Tongue (tissue), 2 donors: ENCODE data around the gene PFKL. TPM values are rescaled to one million over a fixed set of nuclear protein-coding genes. Genes with fewer than 3 reads are reported as not detected.
A peak's percentile ranks its signal among the peaks of the same experiment; 100 is the strongest.

ENCODE experiments used
- DNase-seq: peaks from one replicate; pipeline ENCODE4 v3.0.0-alpha.2; 2015
- total RNA-seq: library from RNA; depleted of rRNA; stranded (reverse); fragments of >200 nt; gene quantifications from one replicate; pipeline ENCODE4 v1.2.3, GENCODE V29; 2014

PFKL gene
- total RNA-seq, result 115 TPM

DNA sequence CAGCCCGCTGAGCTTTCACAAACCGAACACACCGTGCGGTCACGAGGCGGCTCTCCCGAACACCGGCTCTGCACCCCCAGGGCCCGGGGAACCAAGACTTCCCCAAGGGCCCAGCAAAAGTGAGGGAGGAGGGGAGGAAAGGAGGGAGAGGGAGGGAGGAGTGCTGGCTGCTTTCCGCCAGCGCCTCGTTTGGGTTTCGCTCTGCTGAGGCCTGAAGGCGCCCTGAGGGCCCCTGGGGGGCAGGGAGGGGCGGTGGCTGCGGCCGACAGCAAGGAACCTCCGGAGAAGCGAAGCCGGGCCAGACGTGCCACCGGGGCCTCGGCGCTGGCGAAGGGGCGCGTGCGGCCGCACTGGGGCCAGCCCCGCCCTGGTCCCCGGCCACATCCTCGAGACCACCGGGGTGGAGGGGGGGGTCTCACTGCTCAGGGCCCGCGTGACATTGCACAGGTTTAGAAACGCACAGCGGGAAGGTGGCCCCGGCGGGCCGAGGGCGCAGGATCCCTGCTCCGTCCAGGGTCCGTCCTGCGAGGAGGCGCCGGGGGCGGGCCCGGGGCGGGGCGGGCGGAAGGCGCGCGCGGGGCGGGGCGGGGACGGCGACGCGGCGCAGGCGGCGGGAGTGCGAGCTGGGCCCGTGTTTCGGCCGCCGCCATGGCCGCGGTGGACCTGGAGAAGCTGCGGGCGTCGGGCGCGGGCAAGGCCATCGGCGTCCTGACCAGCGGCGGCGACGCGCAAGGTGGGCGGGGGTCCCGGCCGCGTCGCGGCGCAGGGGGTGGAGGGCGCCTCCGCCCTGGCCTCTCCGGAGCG lies at the start of gene PFKL:
Gene PFKL, plus strand, starts transcription at position 596 of the 804 bp plus-strand sequence. Its CDS starts 53 bp downstream, at position 649.
- DNase-seq, result peak; percentile 71

DNA sequence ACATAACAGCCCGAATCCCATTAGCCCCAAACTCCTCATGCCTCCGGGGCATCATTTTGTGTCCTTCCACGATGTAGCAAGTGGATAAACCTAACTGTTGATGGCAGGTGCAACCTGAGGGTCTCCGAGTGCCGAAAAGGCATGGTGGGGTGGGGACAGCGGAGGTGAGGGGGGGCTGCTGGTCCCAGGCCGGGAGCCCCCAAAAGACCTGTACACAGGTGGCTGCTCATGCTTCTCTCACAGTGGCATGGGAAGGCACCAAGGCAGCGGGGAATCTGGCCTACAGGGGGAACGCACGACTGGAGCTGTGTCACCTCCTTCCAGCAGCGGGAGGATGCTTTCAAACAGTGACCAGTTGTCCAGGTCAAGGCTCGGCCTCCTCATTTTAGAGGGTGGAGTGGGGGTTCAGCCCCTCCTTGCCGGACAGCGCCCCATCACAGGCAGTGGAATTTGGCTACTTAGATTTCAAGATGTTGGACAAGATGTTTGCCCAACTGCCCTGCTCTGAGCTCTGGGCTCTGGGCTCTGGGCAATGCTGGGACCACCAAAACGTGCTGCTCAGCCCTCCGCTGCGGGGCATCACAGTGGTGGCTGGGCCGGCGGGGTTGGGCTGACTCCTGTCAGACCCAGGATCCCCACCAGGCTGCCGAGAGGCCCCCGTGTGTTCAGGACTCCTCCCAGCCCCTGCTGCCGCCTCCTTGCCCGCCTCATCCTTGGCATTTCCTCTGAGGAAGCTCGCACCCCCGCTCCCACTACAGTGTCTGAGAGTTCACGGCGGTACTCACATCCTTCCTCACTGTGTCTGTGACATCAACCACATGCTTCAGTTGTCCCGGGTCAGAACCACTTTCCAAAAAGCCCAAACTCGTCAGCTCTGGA lies 45.8 kb upstream of the PFKL start:
- DNase-seq, result no peak

DNA sequence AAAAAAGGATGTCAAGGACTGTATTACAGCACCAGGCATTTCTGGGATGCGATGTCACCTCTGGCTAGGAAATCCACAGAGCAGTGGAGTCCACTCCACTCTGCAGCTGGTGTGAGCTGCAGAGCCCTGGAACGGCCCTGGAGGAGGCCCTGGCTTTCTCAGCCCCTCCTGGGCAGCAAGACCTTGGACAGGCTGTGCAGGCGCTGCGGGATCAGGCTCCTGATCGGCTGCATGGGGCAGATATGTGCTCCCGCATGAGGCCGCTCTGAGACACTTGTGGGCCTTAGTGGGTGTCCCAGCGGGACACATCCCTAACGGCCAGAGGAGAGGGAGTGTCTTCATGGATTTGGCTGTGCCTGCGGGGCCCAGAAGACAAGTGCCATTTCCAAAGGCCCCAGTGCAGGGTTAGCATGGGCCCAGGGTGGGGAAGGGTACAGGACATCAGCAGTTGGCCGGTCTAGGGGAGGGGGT lies 44.3 kb upstream of the PFKL start:
- DNase-seq, result peak; percentile 32

DNA sequence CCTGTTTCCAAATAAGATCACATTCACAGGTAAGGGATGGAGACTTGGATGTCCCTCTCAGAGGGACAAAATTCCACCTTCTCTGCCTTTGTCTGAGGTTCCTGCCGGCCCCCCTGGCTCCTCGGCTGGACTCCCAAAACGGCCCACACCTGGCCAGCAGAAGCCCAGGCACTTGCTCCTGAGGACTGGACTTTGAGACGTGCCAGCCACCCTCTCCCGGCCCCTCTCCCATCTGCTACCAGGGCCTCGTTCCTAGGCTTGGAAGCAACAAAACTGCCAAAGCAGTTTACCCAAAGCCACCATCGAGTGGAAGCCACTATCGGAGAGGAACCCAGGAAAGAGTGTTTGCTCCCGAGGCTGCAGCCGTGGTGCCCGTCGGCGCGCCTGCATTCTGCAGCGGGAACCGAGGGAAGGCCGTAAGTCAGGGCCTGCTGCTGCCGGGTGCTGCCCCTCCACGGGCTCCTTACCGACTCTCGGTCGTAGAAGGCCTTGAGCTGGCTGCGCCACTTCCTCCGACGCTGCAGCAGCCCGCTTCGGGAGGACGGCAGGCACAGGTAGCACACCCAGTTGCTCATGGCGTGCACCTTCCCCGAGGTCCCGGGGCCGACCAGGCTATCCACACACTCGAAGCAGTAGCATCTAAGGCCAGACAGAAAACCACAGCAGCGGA lies 41.7 kb upstream of the PFKL start:
- no peak for DNase-seq

DNA sequence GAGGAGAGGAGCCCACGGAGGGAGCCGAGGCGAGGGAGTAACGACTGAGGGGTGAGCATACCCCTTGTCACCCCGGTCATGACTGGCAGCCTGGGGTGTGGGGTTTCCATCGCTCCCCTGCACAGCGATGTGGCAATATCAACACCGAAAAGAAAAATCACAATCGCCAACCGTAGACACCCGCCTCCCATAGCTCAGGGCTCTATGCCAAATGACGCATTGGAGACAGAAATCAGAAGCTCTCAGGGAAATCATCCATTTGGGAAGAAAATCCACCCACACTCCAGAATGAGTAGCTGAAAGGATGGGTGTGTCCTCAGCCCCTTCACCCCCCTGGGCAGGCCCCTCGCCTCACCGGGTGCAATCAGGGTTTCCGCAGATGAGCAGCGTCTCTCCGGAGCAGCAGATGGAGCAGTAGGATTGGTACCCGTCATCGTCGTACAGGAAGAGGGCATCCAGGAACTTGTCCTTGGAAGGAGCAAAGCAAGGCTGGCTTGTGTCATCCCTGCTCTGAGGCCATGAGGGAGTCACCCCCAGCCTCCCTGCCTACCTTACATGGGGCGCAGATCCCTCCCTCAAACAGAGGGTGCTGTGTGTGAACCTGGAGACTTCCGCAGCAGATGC lies 40.7 kb upstream of the PFKL start:
- no peak for DNase-seq

DNA sequence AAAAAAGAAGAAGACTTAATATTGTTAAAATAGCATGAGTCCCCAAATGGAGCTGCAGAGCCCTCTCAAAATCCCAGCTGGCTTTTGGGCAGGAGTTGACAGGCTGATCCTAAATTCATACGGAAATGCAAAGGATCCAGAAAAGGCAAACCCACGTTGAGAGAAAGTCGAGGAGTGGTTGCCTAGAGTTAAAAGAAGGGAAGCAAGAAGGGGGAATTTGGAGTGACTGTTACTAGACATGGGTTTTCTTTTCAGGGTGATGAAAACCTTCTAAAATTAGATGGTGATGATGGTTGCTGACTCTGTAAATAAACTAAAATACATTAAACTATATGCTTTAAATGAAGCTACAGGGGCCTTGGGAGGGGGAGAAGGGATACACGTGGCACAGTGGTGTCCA lies 39.8 kb upstream of the PFKL start:
- no peak for DNase-seq

DNA sequence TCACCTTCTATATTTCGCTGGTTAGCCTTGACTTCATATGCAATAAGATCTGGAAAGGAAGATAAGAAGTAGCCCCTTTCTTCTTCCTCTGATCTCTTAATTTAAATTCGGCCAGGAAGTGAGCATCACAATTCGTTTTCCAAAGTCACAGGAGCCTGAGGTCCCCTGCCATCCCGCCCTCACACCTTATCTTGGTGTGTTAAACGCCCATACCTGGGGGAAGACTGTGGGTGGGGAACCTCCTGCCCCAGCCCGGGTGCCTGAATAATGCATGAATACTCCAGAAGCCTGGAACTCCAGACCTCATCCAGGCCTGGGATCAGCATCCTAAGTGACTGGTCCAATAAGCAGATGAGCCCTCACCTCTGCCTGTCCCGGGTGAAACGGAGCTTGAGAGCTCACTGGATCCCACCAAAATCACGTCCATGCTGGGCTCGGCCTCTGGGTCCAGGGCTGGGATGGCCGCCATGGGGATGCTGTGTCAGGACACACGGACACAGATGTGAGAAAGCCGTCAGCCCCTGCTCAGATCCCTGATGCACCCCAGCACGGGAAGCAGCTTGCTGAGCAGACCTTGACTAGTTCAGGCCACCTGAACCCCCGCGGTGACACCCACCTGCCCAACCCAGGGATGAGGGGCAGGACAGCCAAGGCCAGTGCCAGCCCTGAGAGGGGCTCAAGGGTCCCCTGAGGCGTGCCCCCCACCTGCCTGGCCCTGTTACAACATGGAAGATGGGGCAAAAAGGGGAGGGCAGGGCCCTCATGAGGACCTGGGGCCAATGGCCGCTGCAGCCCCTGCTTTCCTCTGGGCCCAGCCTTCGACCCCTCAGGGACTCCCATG lies 38.8 kb upstream of the PFKL start:
- no peak for DNase-seq

DNA sequence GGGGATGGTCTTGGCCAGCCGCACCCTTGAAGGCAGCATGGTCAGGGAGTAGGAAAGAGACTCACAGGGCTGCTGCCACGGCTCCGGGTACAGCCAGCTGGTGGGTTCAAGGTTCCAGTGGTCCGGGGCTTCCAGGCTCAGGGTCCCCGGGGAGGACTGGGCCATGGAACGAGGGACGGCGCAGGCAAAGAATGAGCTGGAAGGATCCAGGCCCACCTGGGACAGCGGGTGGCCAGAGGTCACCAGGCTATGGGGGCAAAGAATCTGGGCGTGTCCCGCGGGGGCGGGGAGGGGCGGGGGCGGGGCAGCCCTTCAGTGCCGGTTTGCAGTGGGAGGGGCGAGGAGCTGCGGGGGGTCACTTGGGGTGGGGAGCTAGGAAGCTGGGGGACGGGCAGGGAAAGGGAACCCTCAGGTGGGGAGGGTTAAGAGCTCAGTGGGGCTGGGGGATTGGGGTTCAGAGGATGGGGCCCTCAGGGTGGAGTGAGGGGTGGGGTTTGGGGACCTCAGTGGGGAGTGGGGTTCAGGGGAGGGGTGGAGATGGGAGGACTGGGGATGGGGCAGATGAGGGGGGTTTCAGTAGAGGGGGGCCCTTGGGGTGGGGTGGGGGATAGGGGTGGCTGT lies 38.1 kb upstream of the PFKL start, which contains the start of gene DNMT3L:
Gene DNMT3L, minus strand, starts transcription at position 223 of the 621 bp plus-strand sequence. CDS start 638 bp downstream, outside the sequence.
- DNase-seq, result no peak

DNA sequence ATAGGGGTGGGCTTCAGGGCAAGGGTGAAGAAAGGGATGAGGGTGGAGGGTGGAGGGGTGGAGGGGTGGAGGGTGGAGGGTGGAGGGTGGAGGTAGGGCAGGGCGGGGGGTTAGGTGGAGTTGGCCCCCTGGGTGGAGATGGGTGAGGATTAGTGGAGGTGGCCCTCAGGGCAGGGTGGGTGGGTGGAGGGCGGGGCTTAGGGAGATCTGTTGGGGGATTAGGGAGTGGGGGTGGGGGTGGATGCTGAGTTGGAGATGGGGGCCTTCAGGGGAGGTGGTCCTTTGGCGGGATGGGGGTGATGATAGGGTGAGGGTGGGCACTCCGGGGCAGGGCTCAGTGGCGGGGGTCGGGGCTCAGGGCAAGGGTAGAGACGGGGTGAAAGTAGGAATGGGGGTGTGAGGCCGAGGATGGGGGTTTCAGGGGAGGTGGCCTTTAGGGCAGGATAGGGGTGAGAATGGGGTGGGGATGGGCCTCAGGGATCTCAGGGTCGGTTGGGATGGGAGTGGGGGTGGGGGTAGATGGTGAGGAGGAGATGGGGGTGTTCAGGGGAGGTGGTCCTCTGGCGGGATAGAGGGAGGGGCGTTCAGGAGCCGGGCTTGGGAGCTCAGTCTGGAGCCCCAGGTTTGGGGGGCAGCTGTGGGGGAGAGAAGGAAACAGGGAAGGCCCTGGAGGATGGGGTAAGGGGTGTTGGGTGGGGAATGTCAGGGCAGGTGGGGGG lies 37.4 kb upstream of the PFKL start:
- DNase-seq, result no peak

DNA sequence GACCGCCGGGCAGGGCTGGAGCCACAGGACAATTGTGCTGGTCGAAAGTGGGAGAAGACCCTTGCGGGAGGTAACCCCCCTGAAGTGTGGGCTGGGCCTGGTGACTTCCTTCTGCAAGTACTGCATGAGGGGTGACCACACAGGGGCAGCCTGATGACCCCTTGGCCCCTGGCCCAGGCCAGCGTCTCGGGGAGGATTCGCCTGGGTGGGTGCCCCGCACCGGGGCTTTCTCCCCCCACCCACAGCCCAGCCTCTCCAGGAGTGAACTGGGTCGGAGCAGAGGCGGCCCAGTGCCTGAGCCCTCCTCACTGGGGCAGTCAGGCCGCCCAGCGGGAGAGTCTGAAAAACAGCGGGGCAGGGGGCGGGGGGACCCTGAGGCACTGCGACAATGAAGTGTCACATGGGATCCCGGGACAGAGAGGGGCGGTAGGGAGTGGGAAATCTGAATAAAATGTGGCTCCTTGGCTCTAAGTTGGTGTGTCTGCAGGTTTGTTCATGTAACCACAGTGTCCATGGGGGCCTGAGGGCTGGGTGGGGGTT lies 36.6 kb upstream of the PFKL start:
- DNase-seq, result peak; percentile 16

DNA sequence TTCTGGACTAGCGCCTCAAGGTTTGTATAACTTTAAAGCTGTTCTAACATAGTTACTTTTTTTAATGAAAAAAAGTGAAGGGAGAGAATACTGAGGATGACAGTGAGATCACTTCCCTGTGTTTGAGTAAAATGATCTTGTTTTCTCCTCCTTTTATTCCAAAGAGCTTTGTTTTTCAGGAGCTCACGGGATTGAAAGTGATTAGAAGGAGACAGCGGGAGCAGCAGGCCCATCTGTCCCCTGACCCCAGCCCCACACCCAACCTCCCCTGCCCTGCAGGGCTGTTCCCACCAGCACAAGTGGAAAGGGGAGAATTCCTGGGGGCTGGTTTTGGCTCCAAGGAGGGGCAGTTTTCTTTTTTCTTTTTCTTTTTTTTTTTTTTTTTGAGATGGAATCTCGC lies 36.1 kb upstream of the PFKL start:
- no peak for DNase-seq

DNA sequence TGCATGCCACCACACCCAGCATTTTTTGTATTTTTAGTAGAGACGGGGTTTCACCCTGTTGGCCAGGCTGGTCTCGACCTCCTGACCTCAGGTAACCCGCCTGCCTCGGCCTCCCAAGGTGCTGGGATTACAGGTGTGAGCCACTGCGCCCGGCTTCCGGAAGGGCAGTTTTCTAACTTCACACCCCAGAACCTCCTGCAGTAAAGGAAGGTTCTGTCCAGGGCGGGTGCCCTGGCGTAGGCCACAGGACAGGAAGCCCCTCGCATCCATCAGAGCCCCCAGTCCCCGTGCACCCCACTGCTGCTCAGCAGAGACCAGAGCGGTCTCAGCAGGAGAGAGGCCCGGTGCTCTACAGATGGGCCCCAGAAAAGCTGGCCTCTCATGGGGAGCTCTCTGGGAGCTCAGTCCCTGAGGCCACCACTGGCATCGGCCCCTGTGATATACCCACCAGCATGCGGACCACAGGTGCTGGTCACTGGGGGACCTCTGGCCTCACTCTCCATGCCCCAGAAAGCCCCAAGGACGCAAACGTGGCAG lies 34.1 kb upstream of the PFKL start:
- DNase-seq, result no peak

DNA sequence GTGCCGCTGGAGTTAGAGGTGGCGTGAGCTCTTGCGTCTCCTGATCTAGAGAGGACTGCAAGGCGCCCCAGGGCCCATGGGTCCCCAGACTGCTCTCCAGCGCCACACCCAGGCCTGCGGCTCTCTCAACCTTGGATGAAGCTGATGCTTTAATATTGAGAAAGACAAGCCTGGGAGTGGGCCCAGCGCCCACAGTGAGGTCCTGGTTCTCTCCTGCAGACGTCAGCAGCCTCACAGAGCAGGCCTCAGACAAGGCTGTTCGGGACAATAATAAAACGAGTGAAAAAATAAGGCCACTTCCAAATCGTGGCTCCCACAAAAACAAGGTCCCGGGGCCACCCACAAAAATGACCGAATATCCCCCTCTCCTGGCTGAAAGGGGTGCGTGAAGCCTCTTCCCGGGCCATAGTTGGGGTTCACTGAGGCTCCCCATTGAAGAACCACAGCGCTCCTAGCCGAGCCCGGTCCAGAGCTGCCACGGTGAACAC lies 32.2 kb upstream of the PFKL start:
- no peak for DNase-seq

DNA sequence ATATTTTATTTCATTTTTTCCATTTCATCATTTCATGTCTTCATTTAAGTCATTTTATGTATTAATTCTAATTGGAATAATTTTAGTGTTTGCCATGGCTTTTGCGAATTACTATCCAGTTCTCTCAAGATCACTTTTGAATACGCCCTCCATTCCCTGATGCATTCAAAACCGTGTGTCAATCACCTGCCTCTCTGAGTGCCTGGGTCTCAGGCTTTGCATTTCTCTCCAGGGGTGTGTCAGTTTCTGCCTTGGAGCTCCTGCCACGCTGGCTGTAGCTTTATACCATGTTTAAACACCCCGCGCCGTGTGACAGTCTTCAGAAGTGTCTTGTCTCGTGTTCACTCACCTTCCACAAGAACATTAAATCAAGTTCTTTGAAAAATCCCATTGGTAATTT lies 30.8 kb upstream of the PFKL start:
- no peak for DNase-seq

DNA sequence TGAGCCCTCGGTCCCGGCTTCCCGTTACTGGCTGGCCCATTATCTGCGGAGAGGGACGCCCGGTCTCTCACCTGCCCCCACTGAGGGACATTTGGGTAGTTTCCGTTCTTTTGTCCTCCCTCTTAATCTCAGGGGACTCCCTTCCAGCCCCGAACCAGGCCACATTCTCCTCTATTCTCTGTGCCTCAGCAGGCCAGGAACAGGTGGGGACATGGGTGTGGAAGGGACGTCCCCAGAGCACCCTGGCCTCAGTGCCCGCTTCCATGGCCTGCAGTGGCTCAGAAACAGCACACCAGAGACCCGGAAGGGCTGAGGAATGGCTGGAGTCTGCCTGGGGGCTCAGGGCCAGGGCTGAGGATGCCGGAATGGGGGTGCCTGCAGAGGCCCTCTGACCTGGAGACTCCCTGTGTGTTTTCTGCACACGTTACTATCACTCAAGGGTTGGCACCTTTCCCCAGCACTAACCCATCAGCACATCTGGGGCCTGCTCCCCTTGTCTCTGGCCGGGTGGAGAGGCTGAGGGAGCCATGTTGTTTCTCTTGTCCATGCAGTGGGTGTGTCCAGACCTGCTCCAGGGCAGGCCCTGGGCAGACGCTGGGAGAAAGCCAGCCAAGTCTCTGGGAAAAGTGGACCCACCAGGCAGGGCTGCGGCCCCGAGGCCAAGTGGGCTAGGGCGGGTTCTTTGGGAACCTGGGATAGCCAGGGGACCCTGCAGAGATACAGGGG lies 28.1 kb upstream of the PFKL start:
- no peak for DNase-seq

DNA sequence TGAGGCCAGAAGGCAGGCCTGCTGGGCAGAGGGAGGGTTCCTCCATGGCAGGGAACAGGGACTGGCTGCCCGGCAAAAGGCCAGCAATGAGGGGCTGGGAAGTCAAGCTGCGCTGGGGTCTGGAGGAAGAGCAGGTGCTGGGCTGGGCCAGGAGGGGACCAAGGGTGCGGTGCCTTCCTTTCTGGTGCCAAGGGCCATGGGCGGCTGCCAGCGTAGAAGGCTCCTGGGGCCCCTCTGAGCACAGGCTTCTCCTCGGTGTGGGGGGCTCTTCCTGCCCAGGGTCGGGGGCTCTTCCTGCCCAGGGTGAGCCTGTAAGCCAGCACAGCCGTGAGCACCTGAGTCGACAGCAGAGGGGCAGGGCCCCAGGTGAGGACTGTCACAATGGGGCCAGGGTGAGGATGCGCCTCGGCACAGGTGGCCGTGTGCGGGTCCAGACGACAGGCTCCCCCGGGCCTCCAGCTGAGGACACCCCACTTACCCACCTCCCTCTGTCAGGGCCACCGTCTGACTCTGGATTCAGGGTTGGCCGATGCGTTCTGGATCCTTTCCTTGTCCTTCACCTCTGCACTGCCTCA lies 27.5 kb upstream of the PFKL start:
- no peak for DNase-seq

DNA sequence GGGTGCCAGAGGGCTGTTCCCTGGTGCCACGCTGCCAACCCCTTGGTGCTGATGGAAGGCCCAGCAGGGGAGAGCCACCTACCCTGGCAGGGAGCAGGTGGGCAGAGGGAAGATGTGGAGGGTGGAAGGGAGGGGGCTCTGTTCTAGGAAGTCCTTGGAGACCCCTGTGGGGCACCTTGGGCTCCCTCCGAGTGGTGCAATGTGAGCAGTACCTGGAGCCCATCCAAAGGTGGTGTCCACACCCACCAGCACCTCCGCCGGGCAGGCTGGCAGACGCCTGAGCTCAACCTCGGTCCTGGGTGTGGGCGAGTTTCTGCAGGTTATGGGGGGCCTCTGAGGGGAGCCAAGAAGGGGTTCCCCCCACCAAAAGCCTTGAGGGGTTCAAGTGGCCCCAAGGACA lies 26.8 kb upstream of the PFKL start:
- no peak for DNase-seq

DNA sequence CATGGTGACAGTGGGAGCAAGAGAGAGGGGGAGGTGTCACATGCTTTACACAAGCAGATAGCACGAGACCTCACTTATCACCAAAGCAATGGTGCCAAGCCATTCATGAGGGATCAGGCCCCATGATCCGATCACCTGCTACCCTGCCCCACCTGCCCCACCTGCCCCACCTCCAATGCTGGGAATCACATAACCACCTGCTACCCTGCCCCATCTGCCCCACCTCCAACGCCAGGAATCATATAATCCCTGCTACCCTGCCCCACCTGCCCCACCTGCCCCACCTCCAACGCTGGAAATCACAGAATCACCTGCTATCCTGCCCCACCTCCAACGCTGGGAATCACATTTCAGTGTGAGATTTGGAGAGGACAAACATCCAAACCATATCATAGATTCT lies 24.8 kb upstream of the PFKL start:
- DNase-seq, result no peak
